PC-9 (cell line): ENCODE measurements around the gene PRLR. TPM values are rescaled to one million over a fixed set of nuclear protein-coding genes. Genes with fewer than 3 reads are reported as not detected.

Source experiments
- BruUV-seq: library from RNA; stranded (reverse); fragments of 400-500 nt; replicated peaks from 2 replicates; lab custom pipeline; 2021; lab: Mats Ljungman, UMichigan
- CTCF ChIA-PET: fragments of 300-600 bp; sonication (Branson Sonifier 250); formaldehyde crosslinking; loops from one replicate; lab custom pipeline; 2022; ENCODE audit warnings: antibody characterized with exemption; lab: Charles Lee
- POLR2A ChIA-PET: fragments of 300-600 bp; sonication (Branson Sonifier 250); formaldehyde crosslinking; loops from one replicate; lab custom pipeline; 2022; ENCODE audit warnings: antibody characterized with exemption; ENCODE audit not compliant: unreplicated experiment; lab: Charles Lee
- DNase-seq, 2 experiments: peaks; one replicate each; pipeline versions ENCODE4 v3.0.0 to v3.0.0-alpha.2; 2015 to 2022; ENCODE audit warnings: mixed read lengths in 1 of 2
- H2AFZ ChIP-seq: fragments of 200-600 bp; sonication (generic); 2 replicates; pipeline ENCODE4 v1.8.1; 2017; ENCODE audit warnings: antibody characterized with exemption
- H3F3A ChIP-seq: fragments of 200-600 bp; sonication (generic); 2 replicates; pipeline ENCODE4 v1.8.1; 2017; ENCODE audit warnings: antibody characterized with exemption, mild to moderate bottlenecking, low read depth; ENCODE audit not compliant: insufficient read depth
- H3K27ac ChIP-seq: fragments of 200-600 bp; sonication (generic); 2 replicates; pipeline ENCODE4 v1.6.1; 2016; ENCODE audit warnings: mixed run types
- H3K27me3 ChIP-seq: fragments of 200-600 bp; sonication (generic); 2 replicates; pipeline ENCODE4 v1.6.1; 2016; ENCODE audit warnings: low read depth, mixed run types; ENCODE audit not compliant: insufficient read depth
- H3K36me3 ChIP-seq: fragments of 200-600 bp; sonication (generic); 2 replicates; pipeline ENCODE4 v1.6.1; 2016; ENCODE audit warnings: low read depth, mixed run types
- H3K4me1 ChIP-seq: fragments of 200-600 bp; sonication (generic); replicated peaks from 2 replicates; pipeline ENCODE4 v1.6.1; 2016; ENCODE audit warnings: mixed run types; ENCODE audit not compliant: insufficient read depth
- H3K4me2 ChIP-seq: fragments of 200-600 bp; sonication (generic); 2 replicates; pipeline ENCODE4 v1.6.1; 2017; ENCODE audit warnings: mixed run types
- H3K4me3 ChIP-seq: fragments of 200-600 bp; sonication (generic); 2 replicates; pipeline ENCODE4 v1.6.1; 2016; ENCODE audit warnings: mixed run types
- H3K79me2 ChIP-seq: fragments of 200-600 bp; sonication (generic); 2 replicates; pipeline ENCODE4 v1.6.1; 2017; ENCODE audit warnings: low read depth, mixed run types
- H3K9me2 ChIP-seq: fragments of 200-600 bp; sonication (generic); 2 replicates; pipeline ENCODE4 v1.8.1; 2017; ENCODE audit warnings: mild to moderate bottlenecking; ENCODE audit not compliant: insufficient read depth
- H3K9me3 ChIP-seq: fragments of 200-600 bp; sonication (generic); 2 replicates; pipeline ENCODE4 v1.8.1; 2016; ENCODE audit warnings: low read depth; ENCODE audit not compliant: insufficient read depth
- H4K20me1 ChIP-seq: fragments of 200-600 bp; sonication (generic); 2 replicates; pipeline ENCODE4 v1.8.1; 2017; ENCODE audit not compliant: insufficient read depth
- CTCF ChIP-seq: fragments of 200-600 bp; sonication (generic); conservative IDR thresholded peaks from 2 replicates; pipeline ENCODE4 v1.6.1; 2017; ENCODE audit warnings: mixed run types, antibody characterized with exemption, mild to moderate bottlenecking, moderate library complexity
- EZH2 ChIP-seq: fragments of 200-600 bp; sonication (generic); IDR thresholded peaks from 2 replicates; pipeline ENCODE4 v1.8.0; 2017; ENCODE audit warnings: antibody characterized with exemption, low read depth
- intact Hi-C: fragments of 100-400 bp; cut with micrococcal nuclease; formaldehyde crosslinking; loops from one replicate; pipeline ENCODE4 v1.10.0; 2022; ENCODE audit not compliant: unreplicated experiment
- total RNA-seq: library from RNA; stranded (reverse); gene quantifications from 2 replicates; pipeline ENCODE4 v1.2.3, GENCODE V29; 2021

Gene PRLR
- total RNA-seq, 1 experiment from 2014 or later, result not detected

- no peak overlapping the region for H3K4me2 ChIP-seq
Observed at GRCh38 chr5:35026941-35027340, 203.3 kb downstream of the PRLR start.

GRCh38 chr5:35026280-35026840 is 203.9 kb downstream of the PRLR start:
- intact Hi-C loops, result no loop called here
- Histone ChIP-seq H2AFZ (0 out of 2 replicates have a peak overlapping the region, but pooled peaks have one; percentile 22), H4K20me1 (no peaks in the 10 kb centered on the region), H3K79me2 (no peaks in the 10 kb centered on the region), H3K27me3 (peaks cover 78% of the 10 kb centered on the region), H3K4me3 (no peak overlapping the region), H3K4me1 (no peaks in the 10 kb centered on the region), H3K27ac (no peak overlapping the region), H3K9me2 (no peaks in the 10 kb centered on the region), H3K9me3 (no peaks in the 10 kb centered on the region), H3F3A (no peaks in the 10 kb centered on the region), H3K4me2 (no peak overlapping the region), H3K36me3 (no peaks in the 10 kb centered on the region)
- TF ChIP-seq EZH2 (no peak), CTCF (no peak)
- no peak for DNase-seq
- ChIA-PET CTCF (no interaction called here), POLR2A (no interaction called here)
- no TSS peak for BruUV-seq

More at GRCh38 chr5:35026941-35027340, 203.3 kb downstream of the PRLR start:
- no peaks in the 10 kb centered on the region for H4K20me1 ChIP-seq
- no peaks in the 10 kb centered on the region for H3F3A ChIP-seq
- H3K79me2 ChIP-seq, result no peaks in the 10 kb centered on the region
- CTCF ChIA-PET, result no interaction called here
- intact Hi-C loops, result no loop called here
- H2AFZ ChIP-seq, result 0 out of 2 replicates have a peak overlapping the region, but pooled peaks have one; percentile 22
- H3K4me3 ChIP-seq, result no peak overlapping the region
- no peak overlapping the region for H3K27ac ChIP-seq
- no peaks in the 10 kb centered on the region for H3K9me2 ChIP-seq
- H3K4me1 ChIP-seq, result no peaks in the 10 kb centered on the region
- H3K9me3 ChIP-seq, result no peaks in the 10 kb centered on the region
- peaks cover 84% of the 10 kb centered on the region for H3K27me3 ChIP-seq
- POLR2A ChIA-PET, result no interaction called here
- BruUV-seq, result no TSS peak
- H3K36me3 ChIP-seq, result no peaks in the 10 kb centered on the region
- DNase-seq, result no peak
- TF ChIP-seq EZH2 (no peak), CTCF (no peak)

GRCh38 chr5:35024911-35025510 is 205.3 kb downstream of the PRLR start:
- no peaks in the 10 kb centered on the region for H3K79me2 ChIP-seq
- no peaks in the 10 kb centered on the region for H3K9me3 ChIP-seq
- no peak overlapping the region for H3K27ac ChIP-seq
- CTCF ChIA-PET, result no interaction called here
- DNase-seq, result no peak
- no peaks in the 10 kb centered on the region for H3K9me2 ChIP-seq
- POLR2A ChIA-PET, result no interaction called here
- TF ChIP-seq CTCF (no peak), EZH2 (no peak)
- no peaks in the 10 kb centered on the region for H4K20me1 ChIP-seq
- H3K4me1 ChIP-seq, result no peaks in the 10 kb centered on the region
- no peaks in the 10 kb centered on the region for H3K36me3 ChIP-seq
- H2AFZ ChIP-seq, result no peak overlapping the region
- no peak overlapping the region for H3K4me2 ChIP-seq
- intact Hi-C loops, result no loop called here
- peaks cover 65% of the 10 kb centered on the region for H3K27me3 ChIP-seq
- no TSS peak for BruUV-seq
- no peak overlapping the region for H3K4me3 ChIP-seq
- H3F3A ChIP-seq, result no peaks in the 10 kb centered on the region
